HG03558 (cell line): Measurements from ENCODE around the gene RTN4R.

Experiments
- ATAC-seq: cut with Tn5 transposase; IDR thresholded peaks from one replicate; pipeline ENCODE4 v1.9.1; 2021; ENCODE audit warnings: moderate number of reproducible peaks; ENCODE audit not compliant: unreplicated experiment; ENCODE audit errors: extremely low read depth

The RTN4R gene

GRCh38 chr22:20221421-20222340, 46.4 kb downstream of the RTN4R start:
- ATAC-seq = no peak

- no peak for ATAC-seq
Observed at GRCh38 chr22:20220629-20221026, 47.5 kb downstream of the RTN4R start.

GRCh38 chr22:20219667-20220628, 48.2 kb downstream of the RTN4R start:
- no peak for ATAC-seq

GRCh38 chr22:20218987-20219386, 49.1 kb downstream of the RTN4R start:
- no peak for ATAC-seq

GRCh38 chr22:20218326-20218872, 49.7 kb downstream of the RTN4R start:
- ATAC-seq = no peak

- ATAC-seq = no peak
Observed at GRCh38 chr22:20217563-20217962, 50.6 kb downstream of the RTN4R start.

GRCh38 chr22:20216863-20217499, 51.1 kb downstream of the RTN4R start:
- ATAC-seq = no peak

GRCh38 chr22:20215742-20216141, 52.4 kb downstream of the RTN4R start:
- ATAC-seq = no peak

GRCh38 chr22:20214853-20215252, 53.3 kb downstream of the RTN4R start:
- no peak for ATAC-seq

- no peak for ATAC-seq
Observed at GRCh38 chr22:20213833-20214708, 54.0 kb downstream of the RTN4R start.

GRCh38 chr22:20212754-20213699, 55.1 kb downstream of the RTN4R start:
- ATAC-seq = no peak

- no peak for ATAC-seq
Observed at GRCh38 chr22:20211997-20212753, 55.9 kb downstream of the RTN4R start.

- ATAC-seq = no peak
Observed at GRCh38 chr22:20211409-20211996, 56.6 kb downstream of the RTN4R start.

- no peak for ATAC-seq
Observed at GRCh38 chr22:20210473-20211059, 57.6 kb downstream of the RTN4R start.

GRCh38 chr22:20209761-20210250, 58.3 kb downstream of the RTN4R start:
- no peak for ATAC-seq

GRCh38 chr22:20208713-20209310, 59.3 kb downstream of the RTN4R start:
- ATAC-seq = no peak
